GM12891 (cell line): ENCODE results near the gene NDUFAF7.
A peak's percentile ranks its signal among the peaks of the same experiment; 100 is the strongest.

Experiments
- POLR2A ChIP-seq: IDR thresholded peaks from 2 replicates; pipeline ENCODE4 v1.6.1; 2011; ENCODE audit warnings: low read depth, low read length, control low read depth
- POLR2AphosphoS5 ChIP-seq: IDR thresholded peaks from 2 replicates; pipeline ENCODE4 v1.6.1; 2011; ENCODE audit warnings: low read depth, low read length, control low read depth
- SPI1 ChIP-seq: IDR thresholded peaks from 2 replicates; pipeline ENCODE4 v1.6.1; 2011; ENCODE audit warnings: low read depth, low read length, control low read depth
- TAF1 ChIP-seq: IDR thresholded peaks from 2 replicates; pipeline ENCODE4 v1.6.1; 2011; ENCODE audit warnings: low read depth, low read length, control low read depth

DNA sequence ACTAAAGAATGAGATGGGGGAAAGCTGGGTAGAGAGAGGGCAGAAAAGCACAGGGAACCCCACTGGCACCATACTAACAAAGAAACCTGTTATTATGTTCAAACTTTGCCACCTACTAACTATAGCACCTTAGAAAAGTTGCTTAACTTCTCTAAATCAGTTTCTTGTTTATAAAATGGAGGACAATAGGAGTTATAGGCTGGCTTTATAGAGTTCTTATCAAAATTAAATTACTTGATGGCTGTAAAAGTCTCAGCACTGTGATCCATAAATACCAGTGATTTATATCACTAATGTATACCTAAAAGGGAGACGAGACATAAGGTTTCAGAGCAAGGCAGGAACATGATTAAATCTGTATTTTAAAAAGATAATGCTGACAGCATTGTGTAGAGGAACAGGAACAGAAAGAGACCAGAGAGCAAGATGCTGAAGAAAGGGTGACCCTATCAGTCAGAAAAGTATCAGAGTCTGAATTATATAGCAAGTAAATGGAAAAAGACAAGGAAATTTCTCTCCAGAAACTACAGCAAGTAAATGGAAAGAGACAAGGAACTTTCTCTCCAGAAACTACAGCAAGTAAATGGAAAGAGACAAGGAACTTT is 64.1 kb downstream of the NDUFAF7 start:
- TF ChIP-seq TAF1 (no peak), POLR2A (no peak), POLR2AphosphoS5 (no peak), SPI1 (0 out of 2 replicates have a peak, but pooled peaks have one; percentile 27)
